ENCODE results near the gene CCDC24.

Gene CCDC24

GRCh38 chr1:43990271-43991199 is 864 bp upstream of the CCDC24 start:
- DNase-seq (ENCODE audit: extremely low read depth, low read depth): no peak
- TF ChIP-seq CTCF (IDR thresholded peaks at IDR 0.05; ENCODE audit: low read depth, low read length): peak; percentile 10; the same call in 1 of the 2 replicates

GRCh38 chr1:43991200-43991475 is 261 bp upstream of the CCDC24 start:
- DNase-seq (ENCODE audit: extremely low read depth, low read depth): no peak
- TF ChIP-seq CTCF (IDR thresholded peaks at IDR 0.05; ENCODE audit: low read depth, low read length): no peak

GRCh38 chr1:43992232-43992995 is 1.0 kb downstream of the CCDC24 start:
- TF ChIP-seq CTCF (IDR thresholded peaks at IDR 0.05; ENCODE audit: low read depth, low read length): no peak
- no peak for DNase-seq (ENCODE audit: extremely low read depth, low read depth)

- no peak for TF ChIP-seq CTCF (IDR thresholded peaks at IDR 0.05; ENCODE audit: low read depth, low read length)
- DNase-seq (ENCODE audit: extremely low read depth, low read depth): no peak
These were observed 2.0 kb downstream of the CCDC24 start for GRCh38 chr1:43993206-43993914.

GRCh38 chr1:43994071-43994470 is 2.7 kb downstream of the CCDC24 start:
- TF ChIP-seq CTCF (IDR thresholded peaks at IDR 0.05; ENCODE audit: low read depth, low read length): no peak
- no peak for DNase-seq (ENCODE audit: extremely low read depth, low read depth)

GRCh38 chr1:43994794-43995790 is 3.7 kb downstream of the CCDC24 start:
- TF ChIP-seq CTCF (IDR thresholded peaks at IDR 0.05; ENCODE audit: low read depth, low read length): peak; percentile 38

More at GRCh38 chr1:43994794-43995790, 3.7 kb downstream of the CCDC24 start:
- no peak for DNase-seq (ENCODE audit: extremely low read depth, low read depth)

Data from AG09319 (cell line).